HepG2 (cell line): ENCODE results near the gene MSI2.

Source experiments
- POLR2A ChIP-seq, 2 experiments: IDR thresholded peaks; 2 replicates each; pipeline ENCODE4 v1.6.1; 2011; ENCODE audit warnings: low read depth in 2 of 2, low read length in 2 of 2, mild to moderate bottlenecking in 1 of 2, moderate library complexity in 1 of 2; ENCODE audit not compliant: insufficient read depth in 1 of 2
- POLR2AphosphoS5 ChIP-seq: IDR thresholded peaks from 2 replicates; pipeline ENCODE4 v1.6.1; 2012; ENCODE audit warnings: low read depth, low read length
- SMC3 ChIP-seq: IDR thresholded peaks from 2 replicates; pipeline ENCODE4 v1.6.1; 2011; ENCODE audit warnings: low read length, improper control_type of control experiment
- SUZ12 ChIP-seq: fragments of 150-350 bp; IDR thresholded peaks from 2 replicates; pipeline ENCODE4 v1.6.1; 2014; ENCODE audit warnings: low read depth, low read length
- ZNF274 ChIP-seq: sonication (generic); formaldehyde crosslinking; IDR thresholded peaks from 2 replicates; pipeline ENCODE4 v1.5.1; 2020; ENCODE audit warnings: mild to moderate bottlenecking, missing genetic modification reagents
- TF ChIP-seq, protein P1 (sequence below): sonication (generic); formaldehyde crosslinking; IDR thresholded peaks from 2 replicates; pipeline ENCODE4 v1.5.0; 2020; ENCODE audit warnings: mild to moderate bottlenecking, missing genetic modification reagents, moderate library complexity
- TF ChIP-seq, protein P2 (sequence below): sonication (generic); IDR thresholded peaks from 2 replicates; pipeline ENCODE4 v1.6.1; 2016; ENCODE audit warnings: low read depth, borderline replicate concordance
- TF ChIP-seq, protein P3 (sequence below): sonication (generic); formaldehyde crosslinking; IDR thresholded peaks from 2 replicates; pipeline ENCODE4 v1.9.0; 2021; ENCODE audit warnings: missing genetic modification reagents, borderline replicate concordance
- TF ChIP-seq, protein P4 (sequence below): sonication (generic); formaldehyde crosslinking; IDR thresholded peaks from 2 replicates; pipeline ENCODE4 v1.8.1; 2022; ENCODE audit warnings: low read depth, mild to moderate bottlenecking, missing genetic modification reagents
- TF ChIP-seq, protein P5 (sequence below): IDR thresholded peaks from 2 replicates; pipeline ENCODE4 v1.6.1; 2016; ENCODE audit warnings: low read depth

DNA sequence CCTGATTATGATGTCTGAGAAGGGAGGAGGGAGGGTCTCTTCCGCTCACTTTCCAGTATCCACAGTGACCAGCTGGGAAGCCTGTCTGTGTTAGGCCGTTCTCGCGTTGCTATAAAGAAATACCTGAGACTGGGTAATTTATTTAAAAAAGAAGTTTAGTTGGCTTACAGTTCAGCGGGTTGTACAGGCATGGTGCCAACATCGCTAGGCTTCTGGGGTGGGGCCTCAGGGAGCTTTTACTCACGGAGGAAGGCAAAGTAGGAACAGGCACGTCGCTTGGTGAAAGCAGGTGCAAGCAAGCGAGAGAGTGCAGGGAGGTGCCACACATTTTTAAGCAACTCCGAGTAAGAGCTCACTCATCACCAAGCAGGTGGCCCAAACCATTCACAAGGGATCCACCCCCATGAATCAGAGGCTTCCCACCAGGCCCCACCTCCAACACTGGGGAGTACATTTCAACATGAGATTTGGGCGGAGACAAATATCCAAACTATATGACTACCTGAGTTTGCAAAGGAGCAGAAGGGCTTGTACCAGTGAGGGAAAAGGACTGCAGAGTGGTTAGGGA lies 351.3 kb downstream of the MSI2 start:
- no peak for TF ChIP-seq POLR2A (IDR thresholded peaks at IDR 0.05; ENCODE audit: insufficient read depth in 1 of 2, low read depth in 2 of 2, low read length in 2 of 2)
- no peak for TF ChIP-seq POLR2AphosphoS5
- TF ChIP-seq, protein P1, sequence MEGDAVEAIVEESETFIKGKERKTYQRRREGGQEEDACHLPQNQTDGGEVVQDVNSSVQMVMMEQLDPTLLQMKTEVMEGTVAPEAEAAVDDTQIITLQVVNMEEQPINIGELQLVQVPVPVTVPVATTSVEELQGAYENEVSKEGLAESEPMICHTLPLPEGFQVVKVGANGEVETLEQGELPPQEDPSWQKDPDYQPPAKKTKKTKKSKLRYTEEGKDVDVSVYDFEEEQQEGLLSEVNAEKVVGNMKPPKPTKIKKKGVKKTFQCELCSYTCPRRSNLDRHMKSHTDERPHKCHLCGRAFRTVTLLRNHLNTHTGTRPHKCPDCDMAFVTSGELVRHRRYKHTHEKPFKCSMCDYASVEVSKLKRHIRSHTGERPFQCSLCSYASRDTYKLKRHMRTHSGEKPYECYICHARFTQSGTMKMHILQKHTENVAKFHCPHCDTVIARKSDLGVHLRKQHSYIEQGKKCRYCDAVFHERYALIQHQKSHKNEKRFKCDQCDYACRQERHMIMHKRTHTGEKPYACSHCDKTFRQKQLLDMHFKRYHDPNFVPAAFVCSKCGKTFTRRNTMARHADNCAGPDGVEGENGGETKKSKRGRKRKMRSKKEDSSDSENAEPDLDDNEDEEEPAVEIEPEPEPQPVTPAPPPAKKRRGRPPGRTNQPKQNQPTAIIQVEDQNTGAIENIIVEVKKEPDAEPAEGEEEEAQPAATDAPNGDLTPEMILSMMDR (CRISPR knock-in tag) = no peak
- TF ChIP-seq, protein P2, sequence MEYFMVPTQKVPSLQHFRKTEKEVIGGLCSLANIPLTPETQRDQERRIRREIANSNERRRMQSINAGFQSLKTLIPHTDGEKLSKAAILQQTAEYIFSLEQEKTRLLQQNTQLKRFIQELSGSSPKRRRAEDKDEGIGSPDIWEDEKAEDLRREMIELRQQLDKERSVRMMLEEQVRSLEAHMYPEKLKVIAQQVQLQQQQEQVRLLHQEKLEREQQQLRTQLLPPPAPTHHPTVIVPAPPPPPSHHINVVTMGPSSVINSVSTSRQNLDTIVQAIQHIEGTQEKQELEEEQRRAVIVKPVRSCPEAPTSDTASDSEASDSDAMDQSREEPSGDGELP = no peak
- TF ChIP-seq, protein P3, sequence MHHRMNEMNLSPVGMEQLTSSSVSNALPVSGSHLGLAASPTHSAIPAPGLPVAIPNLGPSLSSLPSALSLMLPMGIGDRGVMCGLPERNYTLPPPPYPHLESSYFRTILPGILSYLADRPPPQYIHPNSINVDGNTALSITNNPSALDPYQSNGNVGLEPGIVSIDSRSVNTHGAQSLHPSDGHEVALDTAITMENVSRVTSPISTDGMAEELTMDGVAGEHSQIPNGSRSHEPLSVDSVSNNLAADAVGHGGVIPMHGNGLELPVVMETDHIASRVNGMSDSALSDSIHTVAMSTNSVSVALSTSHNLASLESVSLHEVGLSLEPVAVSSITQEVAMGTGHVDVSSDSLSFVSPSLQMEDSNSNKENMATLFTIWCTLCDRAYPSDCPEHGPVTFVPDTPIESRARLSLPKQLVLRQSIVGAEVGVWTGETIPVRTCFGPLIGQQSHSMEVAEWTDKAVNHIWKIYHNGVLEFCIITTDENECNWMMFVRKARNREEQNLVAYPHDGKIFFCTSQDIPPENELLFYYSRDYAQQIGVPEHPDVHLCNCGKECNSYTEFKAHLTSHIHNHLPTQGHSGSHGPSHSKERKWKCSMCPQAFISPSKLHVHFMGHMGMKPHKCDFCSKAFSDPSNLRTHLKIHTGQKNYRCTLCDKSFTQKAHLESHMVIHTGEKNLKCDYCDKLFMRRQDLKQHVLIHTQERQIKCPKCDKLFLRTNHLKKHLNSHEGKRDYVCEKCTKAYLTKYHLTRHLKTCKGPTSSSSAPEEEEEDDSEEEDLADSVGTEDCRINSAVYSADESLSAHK = no peak
- TF ChIP-seq SUZ12 = no peak
- TF ChIP-seq SMC3 = no peak
- TF ChIP-seq, protein P4, sequence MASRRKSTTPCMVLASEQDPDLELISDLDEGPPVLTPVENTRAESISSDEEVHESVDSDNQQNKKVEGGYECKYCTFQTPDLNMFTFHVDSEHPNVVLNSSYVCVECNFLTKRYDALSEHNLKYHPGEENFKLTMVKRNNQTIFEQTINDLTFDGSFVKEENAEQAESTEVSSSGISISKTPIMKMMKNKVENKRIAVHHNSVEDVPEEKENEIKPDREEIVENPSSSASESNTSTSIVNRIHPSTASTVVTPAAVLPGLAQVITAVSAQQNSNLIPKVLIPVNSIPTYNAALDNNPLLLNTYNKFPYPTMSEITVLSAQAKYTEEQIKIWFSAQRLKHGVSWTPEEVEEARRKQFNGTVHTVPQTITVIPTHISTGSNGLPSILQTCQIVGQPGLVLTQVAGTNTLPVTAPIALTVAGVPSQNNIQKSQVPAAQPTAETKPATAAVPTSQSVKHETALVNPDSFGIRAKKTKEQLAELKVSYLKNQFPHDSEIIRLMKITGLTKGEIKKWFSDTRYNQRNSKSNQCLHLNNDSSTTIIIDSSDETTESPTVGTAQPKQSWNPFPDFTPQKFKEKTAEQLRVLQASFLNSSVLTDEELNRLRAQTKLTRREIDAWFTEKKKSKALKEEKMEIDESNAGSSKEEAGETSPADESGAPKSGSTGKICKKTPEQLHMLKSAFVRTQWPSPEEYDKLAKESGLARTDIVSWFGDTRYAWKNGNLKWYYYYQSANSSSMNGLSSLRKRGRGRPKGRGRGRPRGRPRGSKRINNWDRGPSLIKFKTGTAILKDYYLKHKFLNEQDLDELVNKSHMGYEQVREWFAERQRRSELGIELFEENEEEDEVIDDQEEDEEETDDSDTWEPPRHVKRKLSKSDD (CRISPR knock-in tag) = no peak
- TF ChIP-seq ZNF274 = no peak
- TF ChIP-seq, protein P5, sequence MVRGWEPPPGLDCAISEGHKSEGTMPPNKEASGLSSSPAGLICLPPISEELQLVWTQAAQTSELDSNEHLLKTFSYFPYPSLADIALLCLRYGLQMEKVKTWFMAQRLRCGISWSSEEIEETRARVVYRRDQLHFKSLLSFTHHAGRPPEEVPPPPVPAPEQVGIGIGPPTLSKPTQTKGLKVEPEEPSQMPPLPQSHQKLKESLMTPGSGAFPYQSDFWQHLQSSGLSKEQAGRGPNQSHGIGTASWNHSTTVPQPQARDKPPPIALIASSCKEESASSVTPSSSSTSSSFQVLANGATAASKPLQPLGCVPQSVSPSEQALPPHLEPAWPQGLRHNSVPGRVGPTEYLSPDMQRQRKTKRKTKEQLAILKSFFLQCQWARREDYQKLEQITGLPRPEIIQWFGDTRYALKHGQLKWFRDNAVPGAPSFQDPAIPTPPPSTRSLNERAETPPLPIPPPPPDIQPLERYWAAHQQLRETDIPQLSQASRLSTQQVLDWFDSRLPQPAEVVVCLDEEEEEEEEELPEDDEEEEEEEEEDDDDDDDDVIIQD (CRISPR knock-in tag) = no peak
